ENCODE data around the gene CNPPD1.

Gene CNPPD1

GRCh38 chr2:219123356-219124135 lies 53.2 kb downstream of the CNPPD1 start:
- Histone ChIP-seq H3K27me3 (ENCODE audit: control insufficient read depth in 5 of 5, insufficient read depth in 4 of 5, low read length in 5 of 5) (no peaks in the 10 kb centered on the region), H3K9ac (ENCODE audit: low read length in 5 of 5) (no peak overlapping the region), H3K27ac (ENCODE audit: low read depth, low read length) (no peak overlapping the region), H3K36me3 (ENCODE audit: control insufficient read depth in 5 of 5, insufficient read depth in 5 of 5, low read length in 5 of 5) (no peaks in the 10 kb centered on the region), H3K9me3 (ENCODE audit: control insufficient read depth in 5 of 5, low read length in 5 of 5) (no peaks in the 10 kb centered on the region), H3K4me1 (ENCODE audit: control insufficient read depth in 5 of 5, insufficient read depth in 5 of 5, low read length in 5 of 5) (peaks cover 0 to 22% (median 16%) of the 10 kb centered on the region in 5 donors), H3K4me3 (ENCODE audit: low read depth in 1 of 5, low read length in 5 of 5) (no peak overlapping the region)

GRCh38 chr2:219122202-219122980 lies 54.3 kb downstream of the CNPPD1 start:
- peaks cover 0 to 23% (median 11%) of the 10 kb centered on the region in 5 donors for H3K4me1 ChIP-seq (ENCODE audit: control insufficient read depth in 5 of 5, insufficient read depth in 5 of 5, low read length in 5 of 5)
- H3K36me3 ChIP-seq (ENCODE audit: control insufficient read depth in 5 of 5, insufficient read depth in 5 of 5, low read length in 5 of 5), result peaks cover 0 to 1% (median 0%) of the 10 kb centered on the region in 5 donors
- H3K9ac ChIP-seq (ENCODE audit: low read length in 5 of 5), result no peak overlapping the region
- H3K27me3 ChIP-seq (ENCODE audit: control insufficient read depth in 5 of 5, insufficient read depth in 4 of 5, low read length in 5 of 5), result no peaks in the 10 kb centered on the region
- no peak overlapping the region for H3K4me3 ChIP-seq (ENCODE audit: low read depth in 1 of 5, low read length in 5 of 5)
- H3K27ac ChIP-seq (ENCODE audit: low read depth, low read length), result no peak overlapping the region
- no peaks in the 10 kb centered on the region for H3K9me3 ChIP-seq (ENCODE audit: control insufficient read depth in 5 of 5, low read length in 5 of 5)
